ENCODE results near the gene REX1BD.

REX1BD gene

GRCh38 chr19:18603958-18604819 lies 15.6 kb downstream of the REX1BD start:
- no peak for DNase-seq

GRCh38 chr19:18604820-18605159 lies 16.2 kb downstream of the REX1BD start:
- no peak for DNase-seq

- DNase-seq: no peak
Measured at GRCh38 chr19:18605196-18605545, 16.6 kb downstream of the REX1BD start.

- no peak for DNase-seq
Measured at GRCh38 chr19:18605546-18606280, 17.1 kb downstream of the REX1BD start.

GRCh38 chr19:18606281-18607225 lies 18.0 kb downstream of the REX1BD start, which contains the start of gene CRLF1:
Gene CRLF1 (minus strand): TSS chr19:18606799. CDS start chr19:18606656, 143 bp downstream.
- DNase-seq: no peak

- no peak for DNase-seq
Measured at GRCh38 chr19:18607226-18608101, 18.9 kb downstream of the REX1BD start.

GRCh38 chr19:18608102-18608804 lies 19.7 kb downstream of the REX1BD start:
- no peak for DNase-seq

- DNase-seq: no peak
Measured at GRCh38 chr19:18608805-18609716, 20.5 kb downstream of the REX1BD start.

GRCh38 chr19:18609717-18610051 lies 21.1 kb downstream of the REX1BD start:
- DNase-seq: no peak

- no peak for DNase-seq
Measured at GRCh38 chr19:18610245-18610555, 21.6 kb downstream of the REX1BD start.

- DNase-seq: no peak
Measured at GRCh38 chr19:18610556-18611326, 22.1 kb downstream of the REX1BD start.

GRCh38 chr19:18611327-18612050 lies 22.9 kb downstream of the REX1BD start:
- no peak for DNase-seq

GRCh38 chr19:18612051-18612771 lies 23.6 kb downstream of the REX1BD start:
- DNase-seq: no peak

GRCh38 chr19:18612772-18613588 lies 24.4 kb downstream of the REX1BD start, which contains the start of gene TMEM59L:
Gene TMEM59L (plus strand): TSS chr19:18612870. CDS start chr19:18612959, 89 bp downstream.
- peak; percentile 26 for DNase-seq

GRCh38 chr19:18613589-18614234 lies 25.1 kb downstream of the REX1BD start:
- no peak for DNase-seq

- no peak for DNase-seq
Measured at GRCh38 chr19:18616023-18616422, 27.4 kb downstream of the REX1BD start.

GRCh38 chr19:18617562-18617961 lies 29.0 kb downstream of the REX1BD start:
- no peak for DNase-seq
